Cardiac septum (tissue), 1 donor: ENCODE data around the gene YY1. TPM values are rescaled to one million over a fixed set of nuclear protein-coding genes. Genes with fewer than 3 reads are reported as not detected.
"Not testable (repeated sequence)": the region's sequence is repeated elsewhere in the genome, so short reads cannot be mapped to it uniquely, and the experiment has no call there.

ENCODE experiments used
- DNase-seq: peaks from one replicate; pipeline ENCODE4 v3.0.0-alpha.2; 2020; ENCODE audit warnings: low spot score
- intact Hi-C: fragments of 100-400 bp; cut with DNase I; formaldehyde crosslinking; loops from one replicate; pipeline ENCODE4 v1.14.0; 2022
- total RNA-seq: library from RNA; stranded (reverse); fragmentation: NEBNext Ultra II Directional; extraction: Animal tissue kit (Norgen Biotek cat#: 25700); gene quantifications from one replicate; pipeline ENCODE4 v1.2.1, GENCODE V29; 2021
- donor health status: DM: no; HTN: no; CAD: no.

The YY1 gene
- total RNA-seq, 1 donor from 2014 or later: 44.3 TPM

DNA sequence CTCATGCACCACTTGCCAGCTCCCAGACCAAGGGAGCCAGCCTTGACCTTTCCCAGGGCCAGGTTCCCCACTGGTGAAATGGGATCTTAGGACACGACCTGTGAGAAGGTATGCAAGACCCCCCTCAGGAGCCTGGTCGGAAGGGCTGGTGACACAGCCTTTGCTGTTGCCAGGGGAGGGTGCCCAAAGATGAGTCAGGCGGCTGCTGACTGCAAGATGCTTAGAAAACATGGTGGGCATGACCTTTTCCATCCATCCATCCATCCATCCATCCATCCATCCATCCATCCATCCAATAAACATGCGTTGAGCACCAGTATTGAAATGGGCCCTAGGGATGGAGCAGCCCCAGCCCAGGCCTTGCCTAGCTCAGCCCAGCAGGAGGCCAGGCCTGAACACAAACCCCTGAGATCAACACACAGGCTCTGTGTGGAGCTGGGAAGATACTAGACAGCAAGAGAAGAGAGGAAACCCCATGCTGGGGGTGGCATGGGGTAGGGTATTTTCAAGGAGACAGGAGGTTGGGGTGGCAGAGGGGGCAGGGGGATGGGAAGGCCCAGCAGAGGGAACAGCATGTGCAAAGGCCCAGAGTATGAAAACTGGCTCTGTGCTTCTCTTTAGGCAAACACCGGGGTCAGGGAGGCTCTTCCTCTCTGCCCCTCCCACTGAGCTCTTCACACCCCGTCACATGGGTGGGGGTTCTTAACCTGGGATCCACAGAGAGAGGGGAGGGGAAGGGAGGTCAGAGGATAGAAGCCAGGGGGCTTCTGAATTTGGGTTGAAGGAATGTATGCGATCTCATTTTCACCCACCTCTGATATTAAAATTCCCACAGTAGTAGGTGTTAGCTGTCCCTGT is 26.2 kb upstream of the YY1 start:
- intact Hi-C loops: no loop called here
- no peak for DNase-seq

DNA sequence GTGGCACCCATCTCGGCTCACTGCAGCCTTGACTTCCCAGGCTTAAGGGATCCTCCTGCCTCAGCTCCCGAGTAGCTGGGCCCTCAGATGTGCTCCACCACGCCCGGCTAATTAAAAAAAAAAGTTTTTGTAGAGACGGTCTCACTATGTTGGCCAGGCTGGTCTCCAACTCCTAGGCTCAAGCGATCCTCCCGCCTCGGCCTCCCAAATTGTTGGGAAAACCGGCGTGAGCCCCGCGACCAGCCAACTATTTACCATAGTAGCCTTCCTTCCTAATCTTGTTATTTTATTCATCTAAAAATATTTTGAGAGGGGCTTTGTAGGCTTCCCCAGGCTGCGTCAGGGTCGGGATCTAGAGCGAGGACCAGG is 25.4 kb upstream of the YY1 start:
- no peak for DNase-seq
- intact Hi-C loops: no loop called here

DNA sequence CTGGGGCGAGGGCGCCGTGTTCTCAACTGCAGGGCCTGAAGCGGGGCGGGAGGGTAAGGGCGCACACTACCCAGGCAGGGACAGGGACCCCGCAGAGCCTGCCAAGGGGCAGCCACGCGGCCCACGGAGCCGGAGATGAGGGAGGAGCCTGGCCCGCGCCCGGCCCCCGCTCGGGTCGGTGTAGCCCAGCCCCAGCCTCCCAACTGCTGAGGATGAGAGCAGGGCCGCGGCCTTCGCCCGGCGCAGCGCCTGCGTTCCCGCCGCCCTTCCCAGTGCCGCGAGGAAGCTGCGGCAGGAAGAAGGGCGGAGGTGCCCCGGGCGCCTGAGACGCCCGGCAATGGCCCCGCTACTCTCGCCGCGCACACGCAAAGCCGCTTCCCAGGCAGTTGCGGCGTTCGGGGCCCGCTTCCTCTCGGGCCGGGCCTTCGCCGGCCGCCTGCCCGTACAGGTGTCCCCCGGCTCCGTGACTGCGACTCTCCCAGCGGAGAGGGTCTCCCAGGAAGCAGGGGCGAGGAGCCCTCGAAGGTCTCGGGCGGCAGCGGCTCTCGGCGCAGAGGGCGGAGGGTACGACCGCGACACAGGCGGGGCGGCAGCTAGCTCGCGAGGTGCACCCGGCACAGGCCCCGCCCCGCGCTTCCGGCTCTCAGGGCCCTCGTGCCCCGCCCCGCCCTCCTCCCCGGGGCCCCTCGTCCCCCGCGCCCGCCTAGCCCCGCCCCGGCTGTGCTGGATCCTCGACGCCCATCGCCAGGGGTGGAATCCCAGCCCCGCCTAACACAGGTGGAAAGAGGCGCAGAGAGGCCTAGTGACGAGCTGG is 24.8 kb upstream of the YY1 start:
- peak; percentile 95 for DNase-seq
- intact Hi-C loops: loop anchor here (1.0 kb wide), 1 partner anchor 22 kb away; no protein-coding TSS in a partner anchor

DNA sequence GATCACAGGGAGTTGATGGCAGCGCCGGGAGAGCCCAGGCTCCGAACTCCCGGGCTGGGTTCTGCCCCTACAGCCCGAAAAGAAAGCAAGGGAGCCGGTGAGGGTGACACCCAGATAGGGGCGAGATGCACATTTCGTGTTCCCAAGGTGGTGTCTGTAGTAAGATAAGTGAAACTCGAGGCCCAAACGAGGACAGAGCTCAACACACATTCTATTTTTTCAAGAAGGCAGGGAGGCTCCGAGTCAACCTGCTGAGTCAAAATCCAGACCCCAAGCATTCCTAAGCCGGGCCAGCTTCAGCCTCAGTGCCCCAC is 24.2 kb upstream of the YY1 start:
- intact Hi-C loops: loop anchor here (1.0 kb wide), 1 partner anchor 22 kb away; no protein-coding TSS in a partner anchor
- no peak for DNase-seq

DNA sequence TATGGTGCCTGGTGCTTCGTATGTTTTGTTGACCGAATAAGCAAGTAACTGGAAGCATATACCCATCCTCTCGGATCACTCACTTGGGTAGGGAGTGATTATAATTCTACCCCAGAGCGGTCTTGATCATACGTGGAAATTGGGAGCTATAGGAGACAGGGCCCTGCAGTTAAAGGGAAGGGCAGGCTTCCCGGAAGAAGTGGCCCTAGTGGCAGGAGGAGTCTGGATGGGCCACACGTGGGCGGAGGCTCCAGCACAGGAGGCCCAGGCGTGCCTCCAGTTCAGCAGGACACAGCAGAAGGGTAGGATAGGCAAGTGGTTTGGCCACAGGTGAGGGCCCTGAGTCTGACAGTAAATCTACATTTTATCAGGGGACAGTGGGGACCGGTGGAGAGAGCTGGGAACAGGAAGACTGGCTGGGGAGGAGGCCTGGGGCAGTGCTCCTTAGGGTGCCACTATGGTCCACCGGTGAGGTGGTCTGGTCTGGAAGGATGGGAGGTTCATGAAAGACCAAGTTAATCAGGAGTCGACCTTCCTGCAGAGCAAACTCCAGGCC is 23.5 kb upstream of the YY1 start:
- intact Hi-C loops: no loop called here
- no peak for DNase-seq

DNA sequence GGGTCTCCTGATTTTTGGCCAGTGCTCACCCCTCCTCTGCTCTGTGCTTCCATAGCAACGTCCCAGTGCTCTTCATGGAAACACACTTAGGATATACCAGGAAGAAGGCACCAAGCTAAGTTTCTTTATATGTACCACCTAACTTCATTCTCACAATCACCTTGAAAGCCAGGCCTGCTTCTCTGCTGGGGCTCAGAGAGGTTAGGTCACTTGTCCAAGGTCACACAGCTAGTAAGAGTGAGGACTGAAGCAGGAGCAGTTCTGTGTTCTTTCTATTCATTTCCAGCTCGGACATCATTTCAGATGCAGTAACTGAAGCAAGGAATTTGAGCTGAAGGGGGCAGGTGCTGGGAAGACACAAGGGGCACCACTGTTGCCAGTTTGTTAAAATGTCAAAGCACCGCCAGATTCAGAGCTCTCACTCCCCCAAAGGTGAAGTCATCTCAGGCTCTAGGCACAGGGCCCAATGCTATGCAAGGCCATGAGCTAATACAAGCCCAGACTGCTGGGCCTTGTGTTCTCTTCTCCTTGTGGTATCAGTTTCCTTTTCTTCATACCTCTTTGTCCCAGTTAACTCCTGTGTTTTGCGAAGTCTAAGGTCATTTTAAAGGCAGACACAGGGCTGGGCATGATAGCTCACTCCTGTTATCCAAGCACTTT is 19.7 kb upstream of the YY1 start:
- DNase-seq: no peak
- intact Hi-C loops: no loop called here

DNA sequence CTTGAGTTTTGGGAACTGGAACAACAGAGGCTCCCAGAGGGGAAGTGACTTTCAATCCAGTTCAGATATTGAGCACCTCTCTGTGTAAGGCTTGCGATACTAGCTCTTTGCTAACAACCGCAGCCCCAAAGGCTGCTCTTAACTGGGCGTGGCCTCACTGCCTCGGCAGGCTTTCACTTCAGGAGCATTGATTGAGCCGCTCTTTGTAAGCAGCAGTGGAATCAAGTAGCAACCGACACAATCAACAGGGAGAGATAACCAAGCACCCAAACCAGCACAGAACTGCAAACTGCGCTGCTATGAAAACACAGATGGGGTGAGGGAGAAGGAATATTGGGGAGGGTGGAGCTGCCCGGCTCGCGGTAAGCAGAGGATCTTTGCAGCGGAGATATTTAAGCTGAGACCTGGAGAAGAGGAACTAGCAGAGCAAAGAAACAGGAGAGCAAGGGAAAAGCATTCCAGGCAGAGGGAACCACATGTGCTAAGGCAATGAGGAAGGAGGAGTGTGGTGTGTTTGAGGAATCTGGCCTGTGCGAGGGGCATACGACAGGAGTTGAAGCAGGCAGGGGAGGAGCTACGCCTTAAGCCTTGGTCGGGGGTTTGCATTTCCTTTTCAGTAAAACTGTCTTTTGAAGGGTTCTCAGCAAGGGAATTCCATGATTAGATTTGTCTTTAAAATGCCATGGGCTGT is 17.3 kb upstream of the YY1 start:
- DNase-seq: no peak
- intact Hi-C loops: no loop called here

DNA sequence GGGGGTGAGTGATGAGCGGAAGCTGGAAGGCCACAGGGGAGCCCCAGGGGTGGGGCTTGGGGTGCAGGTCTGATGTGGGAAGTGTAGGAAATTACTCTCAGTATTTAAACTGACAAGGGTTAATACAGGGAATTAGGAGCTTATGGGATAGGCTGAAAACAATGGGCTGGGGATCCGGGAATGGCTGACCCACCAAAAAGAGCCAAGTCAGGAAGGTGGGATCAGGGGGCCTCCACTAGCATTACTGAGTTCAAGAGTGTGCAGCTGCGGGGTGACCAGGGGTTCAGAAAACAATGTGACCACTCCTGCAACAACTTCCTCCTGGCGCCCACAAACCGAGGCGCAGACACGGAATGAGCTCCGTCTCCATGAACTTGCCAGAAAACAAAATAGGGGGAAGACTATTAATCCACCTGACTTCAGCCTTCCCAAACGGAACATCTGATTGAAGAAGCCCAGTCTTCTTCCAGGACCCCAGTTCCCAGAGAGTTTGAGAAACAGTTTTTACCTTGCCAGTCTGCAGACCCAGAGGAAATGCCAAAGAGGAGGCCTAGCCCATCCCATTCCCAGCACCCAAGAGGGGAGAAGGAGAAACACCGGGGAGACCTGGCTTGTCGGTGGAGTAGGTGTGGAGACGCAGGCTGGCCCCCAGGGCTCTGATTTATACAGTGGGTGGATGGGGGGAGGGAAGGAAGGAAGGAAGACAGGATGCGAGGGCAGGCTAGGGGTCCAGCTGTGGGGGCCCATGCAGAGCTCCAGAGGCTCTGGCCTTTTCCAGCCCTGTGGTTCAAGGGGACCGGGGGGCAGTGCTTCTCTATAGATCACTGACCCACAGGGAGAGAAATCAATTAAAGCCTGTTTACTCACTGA is 16.5 kb upstream of the YY1 start:
- intact Hi-C loops: no loop called here
- DNase-seq: no peak

DNA sequence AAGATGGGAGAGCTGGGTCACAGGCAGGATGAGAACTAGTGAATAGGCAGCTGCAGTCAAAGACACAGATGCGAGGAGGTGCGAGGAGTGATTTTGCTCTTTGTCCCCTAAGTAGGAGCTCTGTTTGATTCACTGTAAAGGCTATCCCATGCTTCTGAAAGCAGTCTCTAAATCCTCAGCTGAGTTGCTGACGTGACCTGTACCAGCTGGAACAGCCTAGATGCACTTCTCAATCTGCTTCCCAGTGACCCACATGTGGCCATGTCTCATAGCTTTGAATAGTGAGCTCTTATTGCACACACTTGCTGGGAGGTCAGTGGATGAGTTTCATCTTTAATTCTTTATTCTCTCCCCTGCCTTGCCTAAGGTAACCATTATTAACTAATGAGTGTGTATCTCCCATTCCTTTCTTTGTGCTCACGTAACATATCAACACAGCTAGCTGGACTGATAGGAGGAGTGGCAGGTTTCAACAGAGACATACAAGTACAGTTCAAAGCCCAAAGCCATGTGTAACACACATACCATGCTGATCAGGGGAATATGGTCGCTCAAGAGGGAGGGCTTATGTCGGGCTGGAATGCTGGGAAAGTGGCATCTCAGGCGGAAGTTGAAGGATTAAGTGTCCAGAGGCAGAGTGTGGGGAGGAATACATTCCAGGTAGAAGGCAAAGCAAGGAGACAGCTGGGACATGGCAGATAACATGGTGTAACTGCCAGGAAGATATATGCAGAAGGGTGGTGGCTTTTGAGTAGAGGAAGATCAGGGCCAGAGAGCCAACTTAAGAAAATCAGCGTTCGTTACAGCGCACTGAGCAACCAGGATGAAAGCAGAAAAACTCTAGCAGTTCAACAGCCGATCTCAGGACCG is 15.4 kb upstream of the YY1 start:
- intact Hi-C loops: no loop called here
- no peak for DNase-seq

DNA sequence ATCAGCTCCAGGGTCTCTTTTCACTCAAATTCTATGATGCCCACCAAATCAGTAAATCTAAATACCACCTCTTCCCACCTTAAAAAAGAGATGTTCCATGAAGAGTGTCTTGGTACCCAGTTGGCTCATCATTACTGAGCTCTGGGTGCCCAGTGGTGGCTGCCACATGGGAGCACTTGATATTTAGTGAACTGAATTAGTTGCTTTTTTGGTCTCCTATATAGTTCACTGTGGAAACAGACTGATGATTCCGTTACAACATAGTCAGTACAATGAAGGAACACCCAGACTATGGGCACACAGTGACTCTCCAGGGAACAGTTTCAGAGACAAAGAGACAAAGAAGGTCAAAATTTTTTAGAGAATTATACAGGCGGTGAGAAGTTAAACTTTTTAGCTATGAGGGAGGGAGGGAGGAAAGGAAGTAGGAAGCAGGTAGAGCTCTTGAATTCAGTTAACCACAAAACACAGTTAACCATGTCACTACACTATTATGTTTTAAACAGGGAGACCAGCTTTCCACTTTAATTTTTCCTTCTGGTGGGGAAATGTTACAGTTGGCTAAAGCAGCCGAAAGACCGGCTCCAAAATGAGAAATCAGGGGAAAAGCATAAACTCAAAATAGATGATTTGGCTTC is 14.6 kb upstream of the YY1 start:
- DNase-seq: no peak
- intact Hi-C loops: no loop called here

DNA sequence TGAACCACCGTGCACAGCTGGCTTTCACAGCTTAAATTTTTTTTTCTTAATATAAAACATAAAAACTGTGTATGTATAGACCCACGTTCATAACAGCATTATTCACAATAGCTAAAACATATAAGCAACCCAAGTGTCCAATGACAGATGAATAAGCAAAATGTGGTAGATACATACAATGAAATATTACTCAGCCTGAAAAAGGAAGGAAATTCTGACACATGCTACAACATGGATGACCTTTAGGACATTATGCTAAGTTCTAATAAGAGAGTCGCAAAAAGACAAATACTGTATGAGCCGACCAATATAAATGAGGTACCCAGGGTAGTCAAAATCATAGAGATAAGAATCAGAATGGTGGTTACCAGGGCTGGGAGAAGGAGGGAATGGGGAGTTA is 13.8 kb upstream of the YY1 start:
- no peak for DNase-seq
- intact Hi-C loops: no loop called here

DNA sequence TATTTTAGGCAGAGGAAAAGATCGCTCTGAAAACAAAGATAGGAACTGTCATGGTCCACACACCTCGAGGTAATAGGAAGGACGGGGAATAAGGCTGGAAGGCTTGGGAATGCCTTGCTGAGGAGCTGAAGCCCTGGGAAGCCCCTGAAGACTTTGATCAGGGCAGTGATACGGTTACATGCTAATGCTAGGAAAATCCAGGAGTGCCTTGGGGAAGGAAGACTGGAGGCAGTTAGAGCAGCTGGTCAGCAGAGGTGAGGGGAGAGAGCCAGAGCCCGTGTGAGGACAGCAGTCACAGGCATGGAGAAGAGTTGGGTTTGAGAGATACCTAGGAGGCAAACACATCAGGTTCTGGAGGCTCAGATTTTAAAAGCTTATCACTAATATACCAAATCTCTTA is 8.6 kb upstream of the YY1 start:
- intact Hi-C loops: no loop called here

DNA sequence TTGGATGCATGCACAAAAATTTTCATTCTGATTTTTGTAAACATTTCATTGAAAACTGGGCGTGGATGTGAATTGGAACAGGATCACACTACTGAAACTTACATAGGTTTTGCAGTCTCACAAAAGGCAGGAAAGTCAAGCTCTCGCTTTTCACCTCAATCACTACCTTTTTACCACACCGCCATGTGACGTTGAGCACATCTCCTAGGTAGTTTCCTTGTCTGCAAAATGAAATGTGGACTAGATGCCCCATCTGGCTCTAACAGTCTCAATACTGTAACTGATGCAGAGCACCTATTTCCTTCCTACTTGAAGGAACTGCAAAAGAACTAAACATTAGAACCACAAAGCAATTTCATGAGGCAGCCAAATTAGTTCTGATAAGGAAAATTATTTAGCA is 4.4 kb upstream of the YY1 start:
- intact Hi-C loops: no loop called here
- no peak for DNase-seq

More for the DNA sequence above, 8.6 kb upstream of the YY1 start:
- DNase-seq: no peak

DNA sequence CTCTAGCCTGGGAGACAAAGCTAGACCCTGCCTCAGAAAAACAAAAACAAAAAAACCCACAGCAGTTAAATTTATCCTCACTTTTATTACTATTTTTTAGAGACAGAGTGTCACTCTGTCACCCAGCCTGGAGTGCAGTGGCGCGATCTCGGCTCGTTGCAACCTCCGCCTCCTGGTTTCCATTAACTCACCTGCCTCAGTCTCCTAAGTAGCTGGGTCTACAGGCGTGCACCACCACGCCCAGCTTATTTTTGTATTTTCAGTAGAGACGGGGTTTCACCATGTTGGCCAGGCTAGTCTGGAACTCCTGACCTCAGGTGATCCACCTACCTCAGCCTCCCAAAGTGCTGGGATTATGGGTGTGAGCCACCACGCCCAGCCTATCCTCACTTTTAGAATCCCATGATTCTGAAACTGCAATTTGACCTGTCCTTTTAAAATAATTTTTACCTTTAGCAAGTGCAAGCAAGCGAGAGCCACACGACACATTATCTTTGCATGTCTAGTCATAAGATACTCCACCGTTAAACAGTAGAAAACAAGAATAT is 2.6 kb upstream of the YY1 start:
- intact Hi-C loops, DNase-seq: not testable (repeated sequence)

DNA sequence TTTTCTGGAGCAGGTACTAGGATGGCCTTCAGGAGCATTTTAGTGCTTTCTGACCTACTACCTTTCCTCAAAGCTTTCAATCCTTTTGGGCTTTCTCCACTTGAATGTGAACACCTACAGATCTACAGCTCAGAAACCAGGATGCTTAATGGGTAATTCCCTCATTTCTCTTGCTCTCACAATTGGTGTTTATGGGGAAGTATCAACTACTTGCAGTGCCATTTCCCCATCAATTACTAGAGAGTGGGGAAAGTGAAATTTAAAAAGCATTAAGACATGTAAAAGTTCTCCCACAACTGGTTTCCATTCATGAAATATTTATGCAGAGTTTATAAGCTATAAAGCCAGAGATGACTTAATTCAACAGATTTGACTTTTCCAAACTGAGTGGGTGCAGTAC is 2.1 kb upstream of the YY1 start:
- intact Hi-C loops: no loop called here
- DNase-seq: no peak

DNA sequence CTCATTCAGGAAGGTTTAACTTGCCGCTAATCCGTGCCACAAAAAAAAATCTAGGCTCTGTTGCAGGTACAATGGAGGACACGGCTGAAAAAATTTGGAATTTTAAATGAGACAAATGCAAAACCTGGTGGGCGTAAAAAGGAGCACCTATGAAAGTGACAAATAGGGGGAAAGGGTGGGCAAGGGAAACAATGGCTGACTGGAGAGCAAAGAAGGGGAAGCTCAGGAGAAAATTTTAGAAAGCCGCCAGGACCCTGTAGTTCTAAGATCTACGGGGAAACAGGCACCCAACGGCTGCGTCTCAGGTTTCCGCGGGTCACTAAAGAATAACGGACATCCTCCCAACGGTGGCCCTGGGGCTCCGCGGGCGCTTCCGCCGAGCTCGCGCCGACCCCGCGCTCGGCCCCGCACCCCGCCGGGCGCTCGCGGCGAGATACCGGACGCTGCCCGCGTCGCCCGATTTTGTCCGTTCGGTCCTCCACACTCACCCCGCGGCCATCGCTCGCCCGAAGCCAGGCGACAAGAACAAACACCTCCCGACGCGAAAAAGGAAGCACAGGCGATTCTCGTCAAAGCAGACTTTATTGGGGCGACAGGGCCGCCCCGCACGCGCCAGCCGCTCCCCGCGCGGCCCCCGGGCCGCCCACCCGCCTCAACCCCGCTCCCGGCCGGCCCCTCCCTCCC is 1.1 kb upstream of the YY1 start:
- no peak for DNase-seq

More for the DNA sequence above, 1.1 kb upstream of the YY1 start:
- intact Hi-C loops: loop anchor here (2.0 kb wide), 1 partner anchor 139 kb away; the partner anchor contains the start of gene WDR25
